ENCODE data around the gene FAM25G.
"Not testable (repeated sequence)": the region's sequence is repeated elsewhere in the genome, so short reads cannot be mapped to it uniquely, and the experiment has no call there.

The FAM25G gene

DNA sequence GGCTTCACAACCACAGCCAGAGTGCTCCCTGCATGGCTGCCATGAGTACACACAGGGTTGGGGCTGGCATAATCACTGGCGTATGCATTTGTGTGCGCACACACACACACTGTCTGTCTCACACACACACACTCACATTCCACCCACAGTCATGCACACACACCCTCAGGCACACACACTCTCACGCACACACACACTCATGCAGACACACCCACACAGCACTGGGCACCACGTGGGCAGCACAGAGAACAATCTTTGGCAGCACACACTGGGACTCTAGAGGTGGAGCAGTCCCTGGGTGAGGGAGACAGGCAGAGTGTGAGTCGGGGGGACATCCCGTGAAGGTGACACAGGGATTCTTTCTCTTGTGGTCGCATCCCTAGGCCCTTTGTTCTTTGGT lies 18.0 kb downstream of the FAM25G start:
- H3K9me3 ChIP-seq (ENCODE audit: insufficient read depth, low read length, severe bottlenecking); H3K4me2 ChIP-seq (ENCODE audit: insufficient read depth, low read length); H3K36me3 ChIP-seq (ENCODE audit: insufficient read depth, low read length); H3K27me3 ChIP-seq (ENCODE audit: insufficient read depth, low read length, poor library complexity); H4K20me1 ChIP-seq (ENCODE audit: insufficient read depth, low read length); H3K79me2 ChIP-seq (ENCODE audit: insufficient read depth, low read length); H2AFZ ChIP-seq (ENCODE audit: low read depth, low read length); H3K4me1 ChIP-seq (ENCODE audit: insufficient read depth, low read length); H3K9ac ChIP-seq (ENCODE audit: low read depth, low read length); H3K27ac ChIP-seq (ENCODE audit: low read length); DNase-seq; H3K4me3 ChIP-seq (ENCODE audit: low read depth in 1 of 2, low read length in 2 of 2); ATAC-seq (ENCODE audit: insufficient read depth, low read depth): not testable (repeated sequence)

GRCh38 chr10:47472647-47473046 lies 18.9 kb downstream of the FAM25G start:
- not testable (repeated sequence) for H3K9me3 ChIP-seq (ENCODE audit: insufficient read depth, low read length, severe bottlenecking); H3K79me2 ChIP-seq (ENCODE audit: insufficient read depth, low read length); H3K4me3 ChIP-seq (ENCODE audit: low read depth in 1 of 2, low read length in 2 of 2); H2AFZ ChIP-seq (ENCODE audit: low read depth, low read length); DNase-seq; H3K27ac ChIP-seq (ENCODE audit: low read length); H3K36me3 ChIP-seq (ENCODE audit: insufficient read depth, low read length); H3K9ac ChIP-seq (ENCODE audit: low read depth, low read length); H3K4me2 ChIP-seq (ENCODE audit: insufficient read depth, low read length); H4K20me1 ChIP-seq (ENCODE audit: insufficient read depth, low read length); H3K4me1 ChIP-seq (ENCODE audit: insufficient read depth, low read length); H3K27me3 ChIP-seq (ENCODE audit: insufficient read depth, low read length, poor library complexity)
- 0 out of 3 replicates have a peak, but pooled peaks have one; percentile 35 for ATAC-seq (ENCODE audit: insufficient read depth, low read depth)

- H3K4me3 ChIP-seq (ENCODE audit: low read depth in 1 of 2, low read length in 2 of 2); H3K4me1 ChIP-seq (ENCODE audit: insufficient read depth, low read length); H2AFZ ChIP-seq (ENCODE audit: low read depth, low read length); H3K27ac ChIP-seq (ENCODE audit: low read length); H4K20me1 ChIP-seq (ENCODE audit: insufficient read depth, low read length); H3K9ac ChIP-seq (ENCODE audit: low read depth, low read length); H3K9me3 ChIP-seq (ENCODE audit: insufficient read depth, low read length, severe bottlenecking); H3K27me3 ChIP-seq (ENCODE audit: insufficient read depth, low read length, poor library complexity); H3K79me2 ChIP-seq (ENCODE audit: insufficient read depth, low read length); H3K4me2 ChIP-seq (ENCODE audit: insufficient read depth, low read length); DNase-seq; H3K36me3 ChIP-seq (ENCODE audit: insufficient read depth, low read length): not testable (repeated sequence)
- ATAC-seq (ENCODE audit: insufficient read depth, low read depth), result 0 out of 3 replicates have a peak, but pooled peaks have one; percentile 17
Measured at GRCh38 chr10:47472072-47472471, 19.4 kb downstream of the FAM25G start.

DNA sequence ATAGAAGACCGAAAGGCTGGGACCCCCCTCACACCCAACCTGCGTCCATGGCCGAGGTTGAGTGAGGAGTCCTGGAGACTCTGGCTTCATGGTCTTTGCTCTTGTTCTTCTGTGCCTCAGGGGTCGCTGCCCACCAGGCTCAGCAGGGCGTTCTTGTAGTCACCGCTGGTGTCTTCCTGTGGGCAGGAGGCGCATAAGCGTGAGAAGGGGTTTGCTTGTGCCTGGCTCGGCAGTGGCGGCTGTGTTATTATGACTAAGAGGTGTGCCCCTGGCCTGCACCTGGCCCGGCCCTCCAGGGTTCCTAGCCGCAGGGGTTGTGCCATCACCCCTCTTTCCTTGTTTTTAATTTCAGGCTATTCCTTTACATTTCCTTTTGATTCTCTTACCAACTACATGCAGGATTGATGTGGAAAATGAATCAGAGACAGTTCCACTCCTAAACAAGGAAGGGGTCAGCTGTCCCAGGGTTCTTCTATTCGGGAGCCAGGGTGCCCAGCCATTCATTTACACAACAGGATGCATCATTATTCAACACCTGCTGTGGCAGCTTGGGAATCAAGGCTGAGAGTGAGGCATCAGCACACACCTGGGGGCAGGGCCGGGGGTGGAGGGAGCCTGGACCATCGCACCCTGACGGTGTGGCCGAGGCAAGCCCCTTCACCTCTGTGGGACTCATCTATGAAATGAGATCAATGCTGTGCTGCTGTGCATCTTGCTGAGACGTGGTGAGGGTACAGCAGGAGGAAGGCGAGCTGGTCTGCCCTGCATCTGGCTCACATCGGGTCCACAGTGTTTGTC lies 22.6 kb downstream of the FAM25G start:
- not testable (repeated sequence) for H3K27ac ChIP-seq (ENCODE audit: low read length); H3K4me1 ChIP-seq (ENCODE audit: insufficient read depth, low read length); H3K79me2 ChIP-seq (ENCODE audit: insufficient read depth, low read length); H3K4me3 ChIP-seq (ENCODE audit: low read depth in 1 of 2, low read length in 2 of 2); H3K9me3 ChIP-seq (ENCODE audit: insufficient read depth, low read length, severe bottlenecking); DNase-seq; H3K9ac ChIP-seq (ENCODE audit: low read depth, low read length); H3K27me3 ChIP-seq (ENCODE audit: insufficient read depth, low read length, poor library complexity); H3K4me2 ChIP-seq (ENCODE audit: insufficient read depth, low read length); H2AFZ ChIP-seq (ENCODE audit: low read depth, low read length); H3K36me3 ChIP-seq (ENCODE audit: insufficient read depth, low read length); H4K20me1 ChIP-seq (ENCODE audit: insufficient read depth, low read length); ATAC-seq (ENCODE audit: insufficient read depth, low read depth)

GRCh38 chr10:47467957-47468356 lies 23.5 kb downstream of the FAM25G start:
- not testable (repeated sequence) for H3K9ac ChIP-seq (ENCODE audit: low read depth, low read length); H3K27ac ChIP-seq (ENCODE audit: low read length); ATAC-seq (ENCODE audit: insufficient read depth, low read depth); H3K79me2 ChIP-seq (ENCODE audit: insufficient read depth, low read length); H3K36me3 ChIP-seq (ENCODE audit: insufficient read depth, low read length); H2AFZ ChIP-seq (ENCODE audit: low read depth, low read length); DNase-seq; H3K27me3 ChIP-seq (ENCODE audit: insufficient read depth, low read length, poor library complexity); H3K4me2 ChIP-seq (ENCODE audit: insufficient read depth, low read length); H3K4me1 ChIP-seq (ENCODE audit: insufficient read depth, low read length); H3K9me3 ChIP-seq (ENCODE audit: insufficient read depth, low read length, severe bottlenecking); H4K20me1 ChIP-seq (ENCODE audit: insufficient read depth, low read length); H3K4me3 ChIP-seq (ENCODE audit: low read depth in 1 of 2, low read length in 2 of 2)

DNA sequence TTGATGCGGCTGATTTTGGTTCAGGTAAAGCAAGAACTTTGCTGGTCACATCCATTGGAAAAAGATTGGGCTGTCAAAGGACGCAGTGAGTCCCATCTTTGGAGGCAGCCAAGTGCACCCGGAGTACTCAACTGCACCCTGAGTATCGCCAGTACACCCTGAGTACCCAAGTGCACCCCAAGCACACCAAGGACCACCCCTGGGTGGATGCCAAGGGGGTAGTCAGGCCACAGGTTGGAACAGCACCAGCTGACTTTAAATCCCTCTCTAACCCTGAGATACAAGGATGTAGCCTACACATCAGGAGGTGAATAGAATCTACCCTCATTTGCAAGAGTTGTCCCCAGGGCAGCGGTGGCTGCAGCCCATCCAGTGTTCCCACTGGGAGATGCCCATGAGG lies 24.0 kb downstream of the FAM25G start:
- H3K27me3 ChIP-seq (ENCODE audit: insufficient read depth, low read length, poor library complexity); H3K9ac ChIP-seq (ENCODE audit: low read depth, low read length); H3K4me1 ChIP-seq (ENCODE audit: insufficient read depth, low read length); ATAC-seq (ENCODE audit: insufficient read depth, low read depth); H3K9me3 ChIP-seq (ENCODE audit: insufficient read depth, low read length, severe bottlenecking); H4K20me1 ChIP-seq (ENCODE audit: insufficient read depth, low read length); H3K4me3 ChIP-seq (ENCODE audit: low read depth in 1 of 2, low read length in 2 of 2); H3K27ac ChIP-seq (ENCODE audit: low read length); H3K36me3 ChIP-seq (ENCODE audit: insufficient read depth, low read length); H3K4me2 ChIP-seq (ENCODE audit: insufficient read depth, low read length); H3K79me2 ChIP-seq (ENCODE audit: insufficient read depth, low read length); DNase-seq; H2AFZ ChIP-seq (ENCODE audit: low read depth, low read length): not testable (repeated sequence)

- H2AFZ ChIP-seq (ENCODE audit: low read depth, low read length); H3K36me3 ChIP-seq (ENCODE audit: insufficient read depth, low read length); ATAC-seq (ENCODE audit: insufficient read depth, low read depth); H3K79me2 ChIP-seq (ENCODE audit: insufficient read depth, low read length); H3K27me3 ChIP-seq (ENCODE audit: insufficient read depth, low read length, poor library complexity); H3K4me1 ChIP-seq (ENCODE audit: insufficient read depth, low read length); H3K4me2 ChIP-seq (ENCODE audit: insufficient read depth, low read length); DNase-seq; H3K9me3 ChIP-seq (ENCODE audit: insufficient read depth, low read length, severe bottlenecking); H4K20me1 ChIP-seq (ENCODE audit: insufficient read depth, low read length); H3K27ac ChIP-seq (ENCODE audit: low read length); H3K4me3 ChIP-seq (ENCODE audit: low read depth in 1 of 2, low read length in 2 of 2); H3K9ac ChIP-seq (ENCODE audit: low read depth, low read length): not testable (repeated sequence)
Measured at GRCh38 chr10:47465216-47465917, 26.1 kb downstream of the FAM25G start.

GRCh38 chr10:47462577-47463358 lies 28.7 kb downstream of the FAM25G start:
- H3K9me3 ChIP-seq (ENCODE audit: insufficient read depth, low read length, severe bottlenecking); H3K79me2 ChIP-seq (ENCODE audit: insufficient read depth, low read length); H3K4me3 ChIP-seq (ENCODE audit: low read depth in 1 of 2, low read length in 2 of 2); H3K27me3 ChIP-seq (ENCODE audit: insufficient read depth, low read length, poor library complexity); H4K20me1 ChIP-seq (ENCODE audit: insufficient read depth, low read length); H3K36me3 ChIP-seq (ENCODE audit: insufficient read depth, low read length); H3K9ac ChIP-seq (ENCODE audit: low read depth, low read length); ATAC-seq (ENCODE audit: insufficient read depth, low read depth); H3K4me2 ChIP-seq (ENCODE audit: insufficient read depth, low read length); H2AFZ ChIP-seq (ENCODE audit: low read depth, low read length); H3K27ac ChIP-seq (ENCODE audit: low read length); H3K4me1 ChIP-seq (ENCODE audit: insufficient read depth, low read length); DNase-seq: not testable (repeated sequence)
